ENCODE measurements around the gene LRRC18. TPM values are rescaled to one million over a fixed set of nuclear protein-coding genes. Genes with fewer than 3 reads are reported as not detected.

Gene LRRC18
- total and polyA plus RNA-seq, 10 of the 15 experiments (the other 5 are each of a cell fraction or from before 2014, with no cell fraction given) = 0.16 to 0.47 (median 0.24) TPM; not detected in 6

- no peaks in the 10 kb centered on the region for H3K79me2 ChIP-seq (ENCODE audit: control insufficient read depth, insufficient read depth, low read length)
- H3K36me3 ChIP-seq (ENCODE audit: control insufficient read depth in 2 of 2, insufficient read depth in 2 of 2, low read length in 1 of 2) = peaks cover 4 to 9% of the 10 kb centered on the region in 2 experiments; a peak in 3 of 4 replicates
- H3K9ac ChIP-seq (ENCODE audit: control insufficient read depth, insufficient read depth, low read length) = no peak overlapping the region
- DNase-seq (ENCODE audit: low read depth, low spot score) (no peak), ATAC-seq (no peak), FAIRE-seq (no peak)
- H4K20me1 ChIP-seq (ENCODE audit: control insufficient read depth, insufficient read depth) = no peaks in the 10 kb centered on the region
- in situ Hi-C loops (cut with MboI) = no loop called here
- TF ChIP-seq SMAD5 (IDR thresholded peaks at IDR 0.05; ENCODE audit: low read depth) = no peak
- TF ChIP-seq ATF2 (IDR thresholded peaks at IDR 0.05; ENCODE audit: low read length) = no peak
- TF ChIP-seq E2F8 (IDR thresholded peaks at IDR 0.05; ENCODE audit: low read depth, partially characterized antibody) = no peak
- no peak for TF ChIP-seq CHD4 (IDR thresholded peaks at IDR 0.05)
- no peak for TF ChIP-seq ZNF274 (IDR thresholded peaks at IDR 0.05; ENCODE audit: insufficient read depth, insufficient read length)
- no peak for TF ChIP-seq SRF (IDR thresholded peaks at IDR 0.05; ENCODE audit: low read depth in 2 of 2, low read length in 2 of 2)
- H3K4me3 ChIP-seq = no peak overlapping the region
- ChIA-PET POLR2A (no interaction called here), CTCF (interaction anchor here (1.2 kb wide), 1 partner anchor 181 kb away, joined by 4 read pairs; no protein-coding TSS in a partner anchor), SMC1A (ENCODE audit: uncharacterized antibody, unreplicated experiment) (no interaction called here), RAD21 (ENCODE audit: unreplicated experiment) (no interaction called here)
- BruUV-seq (replicated peaks) = no TSS peak
- no peaks in the 10 kb centered on the region for H3K27me3 ChIP-seq (replicated peaks in 1 of 2; ENCODE audit: control insufficient read depth in 2 of 2, insufficient read depth in 2 of 2, low read length in 1 of 2)
- no peaks in the 10 kb centered on the region for H3K9me3 ChIP-seq (replicated peaks; ENCODE audit: control insufficient read depth, insufficient read depth, low read length)
- no peak overlapping the region for H3K27ac ChIP-seq (ENCODE audit: control insufficient read depth, insufficient read depth)
- intact Hi-C loops (cut with micrococcal nuclease; ENCODE audit: unreplicated experiment) = no loop called here
- H3K4me2 ChIP-seq (ENCODE audit: control insufficient read depth, insufficient read depth) = no peak overlapping the region
- no peaks in the 10 kb centered on the region for H3K4me1 ChIP-seq (ENCODE audit: control insufficient read depth, insufficient read depth, low read length)
- H2AFZ ChIP-seq (ENCODE audit: control insufficient read depth, low read depth, low read length) = no peak overlapping the region
- 88% methylated on average over 7 of the region's 7 CpGs for WGBS (ENCODE audit: insufficient coverage, insufficient replicate concordance, low lambda C conversion rate, missing lambda C conversion rate)
These were observed 1.3 kb upstream of the LRRC18 start for GRCh38 chr10:48940958-48941357.
